MM.1S (cell line): ENCODE results near the gene MS4A15.

Source experiments
- DNase-seq: peaks from one replicate; pipeline ENCODE4 v3.0.0-alpha.2; 2015
- H2AFZ ChIP-seq: fragments of 300-600 bp; sonication (generic); 2 replicates; pipeline ENCODE4 v1.6.0; 2016; ENCODE audit warnings: antibody characterized with exemption, low read length
- H3F3A ChIP-seq: fragments of 300-600 bp; sonication (generic); 2 replicates; pipeline ENCODE4 v1.6.1; 2016; ENCODE audit warnings: mild to moderate bottlenecking, antibody characterized with exemption, low read length, moderate library complexity, mixed read lengths; ENCODE audit not compliant: insufficient read depth
- H3K27ac ChIP-seq: fragments of 300-600 bp; sonication (generic); 2 replicates; pipeline ENCODE4 v1.5.1; 2016; ENCODE audit warnings: mild to moderate bottlenecking, low read length
- H3K27me3 ChIP-seq: fragments of 300-600 bp; sonication (generic); replicated peaks from 2 replicates; pipeline ENCODE4 v1.6.0; 2016; ENCODE audit warnings: low read length; ENCODE audit not compliant: insufficient read depth
- H3K36me3 ChIP-seq: fragments of 300-600 bp; sonication (generic); replicated peaks from 2 replicates; pipeline ENCODE4 v1.6.1; 2016; ENCODE audit warnings: mild to moderate bottlenecking, low read length, mixed read lengths; ENCODE audit not compliant: insufficient read depth
- H3K4me1 ChIP-seq: fragments of 300-600 bp; sonication (generic); 2 replicates; pipeline ENCODE4 v1.6.1; 2016; ENCODE audit warnings: low read length, mixed read lengths
- H3K4me2 ChIP-seq: fragments of 300-600 bp; sonication (generic); 2 replicates; pipeline ENCODE4 v1.6.0; 2016; ENCODE audit warnings: low read depth, low read length
- H3K4me3 ChIP-seq: fragments of 300-600 bp; sonication (generic); 2 replicates; pipeline ENCODE4 v1.5.1; 2016; ENCODE audit warnings: low read length, mixed read lengths
- H3K79me2 ChIP-seq: fragments of 300-600 bp; sonication (generic); 2 replicates; pipeline ENCODE4 v1.6.1; 2016; ENCODE audit warnings: mixed run types, low read length, mixed read lengths
- H3K9ac ChIP-seq: fragments of 300-600 bp; sonication (generic); 2 replicates; pipeline ENCODE4 v1.6.1; 2016; ENCODE audit warnings: low read length, mixed read lengths
- H3K9me2 ChIP-seq: fragments of 300-600 bp; sonication (generic); replicated peaks from 2 replicates; pipeline ENCODE4 v1.6.1; 2016; ENCODE audit warnings: mild to moderate bottlenecking, low read length, mixed read lengths; ENCODE audit not compliant: insufficient read depth
- H3K9me3 ChIP-seq: fragments of 300-600 bp; sonication (generic); replicated peaks from 2 replicates; pipeline ENCODE4 v1.6.1; 2016; ENCODE audit warnings: mild to moderate bottlenecking, low read length, mixed read lengths; ENCODE audit not compliant: insufficient read depth
- H4K20me1 ChIP-seq: fragments of 300-600 bp; sonication (generic); 2 replicates; pipeline ENCODE4 v1.6.1; 2016; ENCODE audit warnings: mild to moderate bottlenecking, low read length, moderate library complexity, mixed read lengths; ENCODE audit not compliant: insufficient read depth
- CTCF ChIP-seq: fragments of 300-600 bp; sonication (generic); IDR thresholded peaks from 2 replicates; pipeline ENCODE4 v1.5.1; 2016; ENCODE audit warnings: antibody characterized with exemption, low read length, mixed read lengths
- EZH2 ChIP-seq: fragments of 300-600 bp; sonication (generic); optimal IDR thresholded peaks from 2 replicates; pipeline ENCODE3; 2017; ENCODE audit warnings: low read depth, mild to moderate bottlenecking, antibody characterized with exemption, low read length, mixed read lengths
- EZH2phosphoT487 ChIP-seq: fragments of 300-600 bp; sonication (generic); IDR thresholded peaks from 2 replicates; pipeline ENCODE4 v1.6.1; 2018; ENCODE audit warnings: antibody characterized with exemption, low read length

MS4A15 gene

GRCh38 chr11:60767388-60767811, 10.7 kb downstream of the MS4A15 start:
- Histone ChIP-seq H3K9ac (no peak overlapping the region), H3K27me3 (no peaks in the 10 kb centered on the region), H3K9me2 (no peaks in the 10 kb centered on the region), H3K36me3 (no peaks in the 10 kb centered on the region), H3K4me1 (peaks cover 33% of the 10 kb centered on the region), H2AFZ (no peak overlapping the region), H4K20me1 (no peaks in the 10 kb centered on the region), H3F3A (peaks cover 14% of the 10 kb centered on the region), H3K4me3 (no peak overlapping the region), H3K4me2 (no peak overlapping the region), H3K9me3 (no peaks in the 10 kb centered on the region), H3K79me2 (no peaks in the 10 kb centered on the region), H3K27ac (no peak overlapping the region)
- TF ChIP-seq CTCF (no peak), EZH2phosphoT487 (no peak), EZH2 (no peak)
- no peak for DNase-seq

- no peaks in the 10 kb centered on the region for H3K79me2 ChIP-seq
- H3K27me3 ChIP-seq = no peaks in the 10 kb centered on the region
- H2AFZ ChIP-seq = no peak overlapping the region
- no peak overlapping the region for H3K4me2 ChIP-seq
- H3K4me1 ChIP-seq = peaks cover 25% of the 10 kb centered on the region
- no peaks in the 10 kb centered on the region for H3K9me3 ChIP-seq
- H3K27ac ChIP-seq = no peak overlapping the region
- H4K20me1 ChIP-seq = no peaks in the 10 kb centered on the region
- no peak for DNase-seq
- TF ChIP-seq CTCF (no peak), EZH2phosphoT487 (no peak), EZH2 (no peak)
- no peak overlapping the region for H3K9ac ChIP-seq
- no peaks in the 10 kb centered on the region for H3K36me3 ChIP-seq
- H3K9me2 ChIP-seq = no peaks in the 10 kb centered on the region
- H3F3A ChIP-seq = peaks cover 14% of the 10 kb centered on the region
- no peak overlapping the region for H3K4me3 ChIP-seq
These were observed 11.5 kb downstream of the MS4A15 start for GRCh38 chr11:60768202-60768601.

GRCh38 chr11:60769273-60769672, 12.6 kb downstream of the MS4A15 start:
- H3K27me3 ChIP-seq = no peaks in the 10 kb centered on the region

More at GRCh38 chr11:60769273-60769672, 12.6 kb downstream of the MS4A15 start:
- Histone ChIP-seq H3K4me2 (no peak overlapping the region), H3K27ac (no peak overlapping the region), H3K4me1 (peaks cover 15% of the 10 kb centered on the region), H3K36me3 (no peaks in the 10 kb centered on the region), H3F3A (peaks cover 11% of the 10 kb centered on the region), H3K9ac (no peak overlapping the region), H4K20me1 (no peaks in the 10 kb centered on the region), H3K9me2 (no peaks in the 10 kb centered on the region), H3K79me2 (no peaks in the 10 kb centered on the region), H2AFZ (no peak overlapping the region), H3K4me3 (no peak overlapping the region), H3K9me3 (no peaks in the 10 kb centered on the region)
- no peak for DNase-seq
- TF ChIP-seq EZH2 (no peak), EZH2phosphoT487 (no peak), CTCF (no peak)
